Globus pallidus (tissue), 1 donor: ENCODE data around the gene SLC4A7.
"Not testable (repeated sequence)": the region's sequence is repeated elsewhere in the genome, so short reads cannot be mapped to it uniquely, and the experiment has no call there.

Experiments used
- DNase-seq: peaks from one replicate; pipeline ENCODE4 v3.0.0-alpha.2; 2015; ENCODE audit warnings: low spot score

Gene SLC4A7

GRCh38 chr3:27426926-27427325 lies 57.3 kb downstream of the SLC4A7 start:
- no peak for DNase-seq

GRCh38 chr3:27425896-27426565 lies 58.2 kb downstream of the SLC4A7 start:
- no peak for DNase-seq

DNA sequence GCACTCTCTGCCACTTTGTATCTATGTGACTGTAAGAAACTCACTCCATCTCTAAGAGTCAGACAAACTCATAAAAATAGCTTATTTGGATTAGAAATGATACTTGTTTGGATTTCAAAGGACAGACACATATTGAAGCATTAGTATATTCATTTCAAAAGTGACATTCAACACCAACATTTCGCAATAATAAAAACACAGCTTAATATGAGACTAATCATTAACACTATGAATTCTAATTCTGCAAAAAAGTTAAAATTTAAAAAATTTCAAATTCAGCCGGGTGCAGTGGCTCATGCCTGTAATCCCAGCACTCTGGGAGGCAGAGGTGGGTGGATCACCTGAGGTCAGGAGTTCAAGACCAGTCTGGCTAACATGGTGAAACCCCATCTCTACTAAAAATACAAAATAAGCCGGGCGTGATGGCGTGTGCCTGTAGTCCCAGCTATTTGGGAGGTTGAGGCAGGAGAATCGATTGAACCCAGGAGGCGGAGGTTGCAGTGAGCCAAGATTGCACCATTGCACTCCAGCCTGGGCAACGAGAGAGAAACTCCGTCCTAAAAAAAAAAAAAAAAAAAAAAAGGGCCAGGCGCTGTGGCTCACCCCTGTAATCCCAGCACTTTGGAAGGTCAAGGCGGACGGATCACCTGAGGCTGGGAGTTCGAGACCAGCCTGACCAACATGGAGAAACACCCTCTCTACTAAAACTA lies 59.2 kb downstream of the SLC4A7 start:
- not testable (repeated sequence) for DNase-seq

DNA sequence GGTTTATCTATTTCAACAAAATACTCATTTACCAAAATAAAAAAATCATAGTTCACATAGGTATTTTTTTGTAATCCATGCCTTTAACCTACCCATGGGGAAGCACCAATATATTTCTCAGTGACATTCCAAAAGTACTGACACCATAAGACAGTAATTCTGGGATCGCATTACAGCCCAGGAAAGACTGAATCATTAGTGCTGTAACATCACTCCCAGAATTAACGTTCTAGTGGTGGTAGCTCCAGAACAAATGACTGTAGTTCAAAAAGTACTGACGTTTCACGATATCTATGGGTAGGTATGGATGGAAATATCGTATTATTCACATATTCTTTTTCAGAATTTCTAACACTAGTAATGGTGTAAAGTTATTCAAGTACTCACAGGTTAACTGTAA lies 60.7 kb downstream of the SLC4A7 start:
- DNase-seq, result no peak

GRCh38 chr3:27422617-27423016 lies 61.6 kb downstream of the SLC4A7 start:
- DNase-seq, result no peak

DNA sequence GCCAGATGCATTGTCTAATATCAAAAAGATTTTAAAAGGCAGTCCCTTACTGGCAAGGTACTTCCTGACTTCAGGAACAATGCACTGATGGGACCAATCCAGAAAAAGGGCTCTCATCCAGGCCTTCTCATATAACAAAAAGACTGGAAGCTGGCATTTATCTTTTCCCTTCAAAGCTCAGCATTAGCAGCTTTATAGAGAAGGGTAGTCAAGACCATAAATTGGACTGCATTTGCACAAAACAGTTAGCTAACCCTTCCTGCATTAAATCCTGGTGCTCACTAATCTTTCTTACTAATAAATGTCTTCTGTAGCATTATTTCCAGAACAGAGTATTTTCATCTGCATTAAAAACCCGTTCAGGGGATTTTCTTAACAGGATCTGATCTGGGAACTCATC lies 69.0 kb downstream of the SLC4A7 start:
- no peak for DNase-seq

- no peak for DNase-seq
Observed at GRCh38 chr3:27392950-27393679, 91.1 kb downstream of the SLC4A7 start.

- DNase-seq, result not testable (repeated sequence)
Observed at GRCh38 chr3:27392414-27392813, 91.8 kb downstream of the SLC4A7 start.

DNA sequence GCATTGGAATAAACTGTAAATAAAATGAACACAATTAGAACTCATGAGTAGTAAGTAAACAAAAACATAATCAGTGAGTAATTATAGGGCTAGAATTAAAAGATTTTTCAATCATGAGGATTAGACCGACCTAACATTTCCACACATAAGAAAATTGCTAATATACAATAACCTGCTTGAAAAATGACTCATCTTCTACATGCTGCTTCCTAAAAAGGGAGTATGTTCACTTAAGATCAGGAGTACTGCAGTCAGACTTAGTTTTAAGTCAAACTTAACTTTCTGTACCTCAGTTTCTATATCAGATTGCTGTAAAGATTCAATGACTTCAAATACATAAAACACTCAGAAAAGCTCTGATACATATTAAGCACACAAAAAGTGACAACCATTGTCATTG lies 92.4 kb downstream of the SLC4A7 start:
- DNase-seq, result no peak

- no peak for DNase-seq
Observed at GRCh38 chr3:27387625-27388024, 96.6 kb downstream of the SLC4A7 start.

- no peak for DNase-seq
Observed at GRCh38 chr3:27385504-27385903, 98.7 kb downstream of the SLC4A7 start.

- no peak for DNase-seq
Observed at GRCh38 chr3:27384191-27384590, 100.0 kb downstream of the SLC4A7 start.

DNA sequence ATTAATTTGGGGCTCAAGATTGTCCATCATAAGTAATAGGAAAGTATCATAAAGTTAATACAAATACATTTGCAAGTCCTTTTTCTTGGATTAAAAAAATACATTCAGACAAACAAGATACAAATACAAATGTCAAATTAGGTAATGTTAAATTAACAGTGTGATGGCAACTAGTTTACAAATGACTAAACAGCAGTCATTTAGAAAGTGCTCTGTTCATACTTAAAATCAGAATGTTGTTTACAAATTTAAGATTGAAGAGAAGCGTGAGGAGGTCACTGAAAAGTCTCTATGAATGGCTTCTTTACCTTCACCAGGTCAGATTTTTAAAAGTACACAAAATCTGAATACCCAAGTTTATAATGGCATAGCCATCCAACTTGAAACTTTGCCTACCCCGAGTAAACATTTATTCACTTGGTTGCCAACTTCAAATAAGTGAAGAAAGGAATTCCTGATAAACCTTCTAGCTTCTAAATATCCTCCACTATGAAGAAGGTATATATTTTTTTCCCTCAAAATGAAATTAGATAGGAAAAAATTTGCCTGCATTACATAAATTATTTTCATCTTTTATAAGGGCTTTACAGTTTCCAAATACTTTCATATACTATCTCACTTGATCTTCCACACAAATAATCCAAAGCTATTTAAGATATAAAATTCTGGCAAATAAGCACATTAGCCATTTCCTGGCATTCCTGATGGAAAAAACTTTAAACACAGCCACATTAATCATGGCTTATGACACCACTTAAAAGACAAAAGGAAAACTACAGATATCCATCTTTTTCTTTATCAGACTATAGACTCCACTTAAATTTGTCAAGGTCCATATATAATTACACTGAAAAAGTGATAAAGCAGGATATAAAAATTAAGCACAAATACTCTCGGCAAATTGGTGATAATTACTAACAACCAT lies 103.5 kb downstream of the SLC4A7 start:
- DNase-seq, result no peak

GRCh38 chr3:27378331-27378730 lies 105.9 kb downstream of the SLC4A7 start:
- DNase-seq, result no peak

GRCh38 chr3:27376109-27376772 lies 107.9 kb downstream of the SLC4A7 start:
- DNase-seq, result no peak

DNA sequence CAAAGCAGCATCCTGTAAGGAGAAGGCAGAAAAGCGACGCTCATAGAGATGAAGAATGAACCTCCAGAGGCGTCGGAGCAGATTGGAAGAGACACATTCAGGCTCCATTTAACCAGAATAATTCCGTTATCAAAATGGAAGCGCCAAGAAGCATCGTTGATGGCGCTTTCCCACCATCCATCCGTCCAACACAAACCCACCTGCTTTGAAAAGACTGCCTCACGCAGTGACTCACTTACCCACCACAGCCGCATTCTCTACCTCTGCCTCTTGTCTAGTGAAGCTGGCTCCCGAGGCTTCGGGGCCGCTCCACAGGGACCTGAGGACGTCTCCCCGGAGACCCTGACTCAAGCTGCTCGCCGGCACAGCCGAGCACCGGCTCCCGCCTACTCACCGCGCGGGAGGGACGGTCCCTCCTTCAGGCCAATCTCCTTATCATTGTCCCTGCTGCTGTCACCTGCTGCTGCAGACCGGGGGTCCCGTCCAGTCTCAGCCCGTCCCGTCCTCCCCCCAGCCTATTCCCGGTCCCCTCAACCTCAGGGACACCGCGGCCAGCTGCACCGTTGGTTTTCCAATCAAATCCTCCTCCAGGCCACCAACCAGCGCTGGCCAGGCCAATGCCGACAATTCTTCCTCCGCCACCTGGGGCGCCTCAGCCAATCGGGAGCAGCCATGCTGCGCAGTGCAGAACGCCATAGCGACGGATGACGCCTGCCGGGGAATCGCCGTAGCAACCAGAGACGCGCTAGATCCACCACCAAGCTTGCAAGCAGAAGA lies 115.2 kb downstream of the SLC4A7 start, which contains the start of gene NEK10:
TSS of gene NEK10 (minus strand) at position 553 of the 777 bp plus-strand sequence. CDS start 16,501 bp downstream, outside the sequence.
- DNase-seq, result peak; percentile 73

- DNase-seq, result no peak
Observed at GRCh38 chr3:27366062-27366591, 118.1 kb downstream of the SLC4A7 start.

DNA sequence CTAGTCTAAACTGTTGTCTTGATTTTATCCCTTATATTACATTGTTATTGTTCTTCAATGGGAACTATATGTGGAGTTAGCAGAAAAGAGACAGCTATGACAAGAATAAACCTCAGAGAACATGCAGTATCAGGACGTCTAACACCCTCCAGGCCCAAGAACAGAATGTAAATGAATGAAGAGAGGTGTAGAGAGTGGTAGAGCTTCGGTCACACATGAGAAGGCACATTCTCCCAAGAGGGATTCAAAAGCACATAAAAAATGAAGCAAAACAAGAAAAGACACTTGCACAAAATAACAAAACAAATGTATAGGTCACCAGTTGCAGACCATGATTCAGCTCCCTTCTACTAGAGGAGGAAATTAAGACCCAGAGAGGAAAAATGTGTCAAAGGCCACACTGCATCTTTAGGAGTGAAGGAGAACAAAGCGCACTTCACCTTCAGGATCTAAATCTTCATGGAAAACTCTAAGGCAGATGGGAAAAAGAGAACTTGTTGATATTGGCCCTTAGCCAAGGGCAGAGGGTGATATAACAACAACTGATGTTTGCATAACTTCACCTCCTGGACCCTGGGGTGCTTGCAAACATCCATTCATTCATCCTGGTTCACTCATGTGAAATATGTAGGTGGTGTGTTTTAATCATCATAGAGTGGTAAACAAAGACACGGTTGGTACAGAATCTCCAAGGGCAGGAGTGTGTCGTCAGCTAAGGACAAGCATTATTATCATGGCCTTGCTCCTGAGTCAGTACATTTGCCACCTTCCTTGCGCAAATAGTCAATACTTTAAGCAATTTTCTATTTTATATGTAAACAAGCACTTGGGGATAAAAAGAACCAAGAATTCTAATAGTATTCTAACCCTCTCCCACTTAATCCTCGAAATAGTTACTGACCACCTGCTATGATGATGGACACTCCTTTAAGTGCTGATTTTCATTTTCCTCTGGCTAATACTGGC lies 123.8 kb downstream of the SLC4A7 start:
- DNase-seq, result no peak

DNA sequence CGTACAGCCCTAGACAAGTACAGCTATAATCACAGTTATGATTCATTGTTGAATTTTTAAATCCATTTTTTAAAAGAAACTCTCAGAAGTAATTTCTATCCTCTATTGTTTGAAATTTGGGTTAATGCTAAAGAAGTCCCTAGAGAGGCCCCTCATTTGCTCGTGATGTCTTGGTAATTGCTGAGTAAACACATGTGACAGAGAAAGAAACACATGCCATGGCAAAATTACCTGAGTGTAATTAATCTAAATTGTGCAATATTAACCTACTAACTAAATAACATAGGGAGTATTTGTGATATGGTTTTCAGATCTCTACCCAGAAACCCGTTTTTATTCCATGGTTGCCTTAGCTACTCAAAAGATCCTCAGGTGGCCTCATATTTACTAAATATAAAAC lies 125.8 kb downstream of the SLC4A7 start:
- DNase-seq, result no peak
